GM12878 (cell line): ENCODE data around the gene PRKN. TPM values are rescaled to one million over a fixed set of nuclear protein-coding genes. Genes with fewer than 3 reads are reported as not detected.

ENCODE experiments used
- ATAC-seq: fragments of 200-7000 bp; cut with Tn5 transposase; 3 replicates; pipeline ENCODE4 v1.9.1; 2020; ENCODE audit warnings: mild to moderate bottlenecking, moderate library complexity
- BruUV-seq: library from RNA; stranded (reverse); fragments of 400-500 nt; replicated peaks from 2 replicates; lab custom pipeline; 2021; lab: Mats Ljungman, UMichigan
- CTCF ChIA-PET: fragments of 300-600 bp; sonication (Branson Sonifier 250); formaldehyde crosslinking; extraction: SDS; loops from one replicate; lab custom pipeline; 2021; ENCODE audit warnings: inconsistent platforms; lab: Yijun Ruan, JAX
- POLR2A ChIA-PET: fragments of 350-600 bp; formaldehyde crosslinking; extraction: SDS; loops from one replicate; lab custom pipeline; 2021; ENCODE audit warnings: inconsistent platforms; lab: Charles Lee
- RAD21 ChIA-PET: fragments of 300-600 bp; sonication (Branson Sonifier 250); formaldehyde crosslinking; loops from one replicate; lab custom pipeline; 2023; ENCODE audit warnings: antibody characterized with exemption; ENCODE audit not compliant: unreplicated experiment; lab: Charles Lee
- SMC1A ChIA-PET: fragments of 300-600 bp; sonication (Branson Sonifier 250); formaldehyde crosslinking; loops from one replicate; lab custom pipeline; 2023; ENCODE audit not compliant: unreplicated experiment, uncharacterized antibody; lab: Charles Lee
- DNase-seq: peaks from one replicate; pipeline ENCODE4 v3.0.0-alpha.2; 2011; ENCODE audit warnings: low read depth, low spot score
- FAIRE-seq: peaks from 3 replicates; lab custom pipeline; 2011; peaks lifted over from hg19 to GRCh38; lab: Jason Lieb, UNC
- H2AFZ ChIP-seq: 2 replicates; pipeline ENCODE4 v1.6.0; 2011; ENCODE audit warnings: low read depth, low read length, control low read depth; ENCODE audit not compliant: control insufficient read depth
- H3K27ac ChIP-seq: 2 replicates; pipeline ENCODE4 v1.5.1; 2011; ENCODE audit warnings: control low read depth; ENCODE audit not compliant: control insufficient read depth, insufficient read depth
- H3K27me3 ChIP-seq, 2 experiments: replicated peaks in 1 of 2; 2 replicates each; pipeline versions ENCODE4 v1.6.0 to v1.6.1; 2011; ENCODE audit warnings: low read length in 1 of 2; ENCODE audit not compliant: control insufficient read depth in 2 of 2, insufficient read depth in 2 of 2
- H3K36me3 ChIP-seq, 2 experiments: 2 replicates each; pipeline ENCODE4 v1.5.1; 2011; ENCODE audit warnings: low read length in 1 of 2; ENCODE audit not compliant: control insufficient read depth in 2 of 2, insufficient read depth in 2 of 2
- H3K4me1 ChIP-seq: 2 replicates; pipeline ENCODE4 v1.6.1; 2011; ENCODE audit warnings: mild to moderate bottlenecking, low read length, moderate library complexity, mixed read lengths; ENCODE audit not compliant: control insufficient read depth, insufficient read depth
- H3K4me2 ChIP-seq: 2 replicates; pipeline ENCODE4 v1.6.0; 2011; ENCODE audit warnings: control low read depth; ENCODE audit not compliant: control insufficient read depth, insufficient read depth
- H3K4me3 ChIP-seq: fragments of 200-600 bp; sonication (generic); 2 replicates; pipeline ENCODE4 v1.5.1; 2016
- H3K79me2 ChIP-seq: 2 replicates; pipeline ENCODE4 v1.6.0; 2011; ENCODE audit warnings: low read length; ENCODE audit not compliant: control insufficient read depth, insufficient read depth
- H3K9ac ChIP-seq: 2 replicates; pipeline ENCODE4 v1.8.0; 2011; ENCODE audit warnings: low read length, control low read depth, mixed read lengths; ENCODE audit not compliant: control insufficient read depth, insufficient read depth
- H3K9me3 ChIP-seq: replicated peaks from 3 replicates; pipeline ENCODE4 v1.5.1; 2011; ENCODE audit warnings: mild to moderate bottlenecking, low read length; ENCODE audit not compliant: control insufficient read depth, insufficient read depth
- H4K20me1 ChIP-seq: 2 replicates; pipeline ENCODE4 v1.6.0; 2011; ENCODE audit not compliant: control insufficient read depth, insufficient read depth
- ATF2 ChIP-seq: IDR thresholded peaks from 2 replicates; pipeline ENCODE4 v1.6.1; 2012; ENCODE audit warnings: low read length, inconsistent platforms
- CHD2 ChIP-seq: IDR thresholded peaks from 2 replicates; pipeline ENCODE4 v1.6.1; 2011; ENCODE audit warnings: low read depth, low read length, improper control_type of control experiment, borderline replicate concordance
- MYB ChIP-seq: fragments of 150-350 bp; IDR thresholded peaks from 2 replicates; pipeline ENCODE4 v1.6.1; 2014; ENCODE audit warnings: mild to moderate bottlenecking, low read depth, low read length, borderline replicate concordance
- NR2C1 ChIP-seq: fragments of 450-650 bp; IDR thresholded peaks from 2 replicates; pipeline ENCODE4 v1.6.1; 2017; ENCODE audit warnings: antibody characterized with exemption, mild to moderate bottlenecking, moderate library complexity
- NR2F1 ChIP-seq: fragments of 450-650 bp; conservative IDR thresholded peaks from 2 replicates; pipeline ENCODE4 v1.6.1; 2017; ENCODE audit warnings: mild to moderate bottlenecking
- PAX8 ChIP-seq: fragments of 450-650 bp; IDR thresholded peaks from 2 replicates; pipeline ENCODE4 v1.6.1; 2017; ENCODE audit warnings: mild to moderate bottlenecking, moderate library complexity
- PBX3 ChIP-seq: IDR thresholded peaks from 2 replicates; pipeline ENCODE4 v1.6.1; 2011; ENCODE audit warnings: mild to moderate bottlenecking, low read depth, low read length, moderate library complexity; ENCODE audit not compliant: insufficient replicate concordance
- TARDBP ChIP-seq: IDR thresholded peaks from 2 replicates; pipeline ENCODE4 v1.6.1; 2016; ENCODE audit warnings: borderline replicate concordance
- TCF3 ChIP-seq: IDR thresholded peaks from 2 replicates; pipeline ENCODE4 v1.6.1; 2012; ENCODE audit warnings: low read depth, mild to moderate bottlenecking, low read length, borderline replicate concordance; ENCODE audit not compliant: insufficient read depth
- WGBS: methylation state at CpG from one replicate; pipeline ENCODE4 v1.1.6; 2016; ENCODE audit warnings: low lambda C conversion rate; ENCODE audit not compliant: insufficient replicate concordance, insufficient coverage; ENCODE audit errors: missing lambda C conversion rate; 5-methylcytosine and 5-hydroxymethylcytosine counted together
- in situ Hi-C: fragments of 300-500 bp; cut with MboI; formaldehyde crosslinking; loops from 9 replicates; pipeline ENCODE4 v1.14.3; 2018; ENCODE audit warnings: mixed read lengths
- intact Hi-C: fragments of 100-400 bp; cut with micrococcal nuclease; formaldehyde crosslinking; loops from one replicate; pipeline ENCODE4 v1.14.2; 2022; ENCODE audit not compliant: unreplicated experiment
- polyA plus RNA-seq, 11 experiments: library from polyadenylated mRNA; depleted of rRNA in 4 of 11; unstranded in 6 of 11; stranded (reverse) in 5 of 11; fragments of >200 nt; fragmentation: Nextera tagmentation in 4 of 11; fragmentation: Illumina TruSeq in 1 of 11; extraction: Ambion mirVana in 4 of 11; extraction: Trizol in 1 of 11; gene quantifications; 1 replicate in 1 of 11; 2 replicates in 10 of 11; pipeline versions ENCODE4 v1.2.1 to v1.2.3, GENCODE V29; 2011 to 2016; ENCODE audit warnings: inconsistent platforms in 2 of 11, missing spikeins in 2 of 11, low read depth in 1 of 11
- total RNA-seq, 4 experiments: library from RNA; depleted of rRNA in 3 of 4; stranded (reverse); fragments of >200 nt in 3 of 4; fragmentation: Illumina TruSeq in 1 of 4; extraction: Trizol in 1 of 4; gene quantifications; 2 replicates each; pipeline versions ENCODE4 v1.2.1 to v1.2.3, GENCODE V29; 2013 to 2021
- TF ChIP-seq, protein P1 (sequence below): IDR thresholded peaks from 2 replicates; pipeline ENCODE4 v1.6.1; 2011; ENCODE audit warnings: borderline replicate concordance, low read depth, mild to moderate bottlenecking, moderate library complexity, low read length; ENCODE audit not compliant: insufficient read depth, poor library complexity, severe bottlenecking

Gene PRKN
- total and polyA plus RNA-seq, 10 of the 15 experiments (the other 5 are each of a cell fraction or from before 2014, with no cell fraction given), result 0.06 to 0.09 TPM; not detected in 8

DNA sequence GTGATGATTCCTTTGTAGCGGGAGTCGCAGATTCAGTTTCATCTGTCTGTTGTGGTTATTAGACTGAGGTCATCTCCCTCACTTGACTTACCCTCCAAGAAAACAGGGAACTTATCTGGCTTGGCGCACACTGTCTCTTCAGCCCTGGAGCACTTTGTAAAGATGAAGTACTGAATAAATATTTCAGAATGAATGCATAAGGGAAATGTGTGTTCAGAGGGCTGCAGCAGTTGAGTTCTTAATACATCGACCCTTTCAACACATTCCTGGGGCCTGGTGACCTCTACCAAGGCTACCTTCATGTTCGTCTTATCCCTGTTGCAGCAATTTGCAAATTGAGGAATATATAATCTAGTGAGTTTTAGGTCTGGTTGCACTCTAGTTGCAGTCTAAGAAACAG, 801.2 kb downstream of the PRKN start:
- 49% methylated on average over 5 of the region's 5 CpGs for WGBS
- Histone ChIP-seq H3K79me2 (no peaks in the 10 kb centered on the region), H3K4me1 (no peaks in the 10 kb centered on the region), H3K36me3 (no peaks in the 10 kb centered on the region), H3K27me3 (no peaks in the 10 kb centered on the region; a peak in 1 of 4 replicates), H3K27ac (no peak overlapping the region), H3K4me3 (no peak overlapping the region), H4K20me1 (no peaks in the 10 kb centered on the region), H2AFZ (no peak overlapping the region), H3K9me3 (no peaks in the 10 kb centered on the region), H3K4me2 (no peak overlapping the region), H3K9ac (no peak overlapping the region)
- BruUV-seq, result no TSS peak
- ChIA-PET SMC1A (no interaction called here), RAD21 (no interaction called here), CTCF (no interaction called here), POLR2A (interaction anchor here (0.6 kb wide), 1 partner anchor 1032 kb away, joined by 4 read pairs; no protein-coding TSS in a partner anchor)
- ATAC-seq, result no peak
- TF ChIP-seq, protein P1, sequence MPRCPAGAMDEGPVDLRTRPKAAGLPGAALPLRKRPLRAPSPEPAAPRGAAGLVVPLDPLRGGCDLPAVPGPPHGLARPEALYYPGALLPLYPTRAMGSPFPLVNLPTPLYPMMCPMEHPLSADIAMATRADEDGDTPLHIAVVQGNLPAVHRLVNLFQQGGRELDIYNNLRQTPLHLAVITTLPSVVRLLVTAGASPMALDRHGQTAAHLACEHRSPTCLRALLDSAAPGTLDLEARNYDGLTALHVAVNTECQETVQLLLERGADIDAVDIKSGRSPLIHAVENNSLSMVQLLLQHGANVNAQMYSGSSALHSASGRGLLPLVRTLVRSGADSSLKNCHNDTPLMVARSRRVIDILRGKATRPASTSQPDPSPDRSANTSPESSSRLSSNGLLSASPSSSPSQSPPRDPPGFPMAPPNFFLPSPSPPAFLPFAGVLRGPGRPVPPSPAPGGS, result no peak
- no peak for TF ChIP-seq NR2F1
- TF ChIP-seq PBX3, result no peak
- no peak for TF ChIP-seq TCF3
- TF ChIP-seq TARDBP, result no peak
- TF ChIP-seq ATF2, result no peak
- TF ChIP-seq MYB, result no peak
- no peak for TF ChIP-seq NR2C1
- no peak for TF ChIP-seq CHD2
- no peak for TF ChIP-seq PAX8
- no peak for FAIRE-seq
- no peak for DNase-seq
- in situ Hi-C loops, result no loop called here
- intact Hi-C loops, result loop anchor here (10.0 kb wide), 2 partner anchors 182 to 512 kb away; no protein-coding TSS in a partner anchor
